ENCODE data around the gene EEF1AKMT1. TPM values are rescaled to one million over a fixed set of nuclear protein-coding genes. Genes with fewer than 3 reads are reported as not detected.
A peak's percentile ranks its signal among the peaks of the same experiment; 100 is the strongest.

EEF1AKMT1 gene
- total RNA-seq, 1 donor from 2014 or later = 9.4 TPM

DNA sequence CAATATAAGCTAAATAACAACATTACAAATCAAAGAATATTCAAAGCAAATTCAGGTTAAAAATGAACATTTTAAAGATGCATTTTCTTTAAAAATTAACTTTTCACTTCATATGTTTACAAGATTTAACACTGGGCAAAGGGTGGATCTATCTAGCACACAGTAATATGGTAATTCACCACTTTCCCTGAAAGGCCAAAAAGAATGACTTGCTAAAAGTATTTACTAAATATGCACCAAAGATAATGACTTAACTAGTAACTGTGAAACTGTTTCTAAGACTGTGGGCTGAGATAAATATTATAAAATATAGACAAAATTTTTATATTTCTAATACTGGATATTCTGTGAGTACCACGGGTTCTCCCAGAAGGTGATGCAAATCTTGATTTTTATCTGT is 4.5 kb upstream of the EEF1AKMT1 start:
- no peak for DNase-seq (ENCODE audit: low spot score)
- TF ChIP-seq, protein P1, sequence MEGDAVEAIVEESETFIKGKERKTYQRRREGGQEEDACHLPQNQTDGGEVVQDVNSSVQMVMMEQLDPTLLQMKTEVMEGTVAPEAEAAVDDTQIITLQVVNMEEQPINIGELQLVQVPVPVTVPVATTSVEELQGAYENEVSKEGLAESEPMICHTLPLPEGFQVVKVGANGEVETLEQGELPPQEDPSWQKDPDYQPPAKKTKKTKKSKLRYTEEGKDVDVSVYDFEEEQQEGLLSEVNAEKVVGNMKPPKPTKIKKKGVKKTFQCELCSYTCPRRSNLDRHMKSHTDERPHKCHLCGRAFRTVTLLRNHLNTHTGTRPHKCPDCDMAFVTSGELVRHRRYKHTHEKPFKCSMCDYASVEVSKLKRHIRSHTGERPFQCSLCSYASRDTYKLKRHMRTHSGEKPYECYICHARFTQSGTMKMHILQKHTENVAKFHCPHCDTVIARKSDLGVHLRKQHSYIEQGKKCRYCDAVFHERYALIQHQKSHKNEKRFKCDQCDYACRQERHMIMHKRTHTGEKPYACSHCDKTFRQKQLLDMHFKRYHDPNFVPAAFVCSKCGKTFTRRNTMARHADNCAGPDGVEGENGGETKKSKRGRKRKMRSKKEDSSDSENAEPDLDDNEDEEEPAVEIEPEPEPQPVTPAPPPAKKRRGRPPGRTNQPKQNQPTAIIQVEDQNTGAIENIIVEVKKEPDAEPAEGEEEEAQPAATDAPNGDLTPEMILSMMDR (IDR thresholded peaks at IDR 0.05) = no peak
- Mint-ChIP-seq H3K36me3 (ENCODE audit: low read depth) (peaks cover 4% of the 10 kb centered on the region), H3K27ac (ENCODE audit: unreplicated experiment) (no peak overlapping the region), H3K4me3 (ENCODE audit: unreplicated experiment) (no peak overlapping the region), H3K4me1 (ENCODE audit: low read depth) (peaks cover 7% of the 10 kb centered on the region), H3K9me3 (ENCODE audit: low read depth) (no peaks in the 10 kb centered on the region), H3K27me3 (ENCODE audit: low read depth) (no peaks in the 10 kb centered on the region)

DNA sequence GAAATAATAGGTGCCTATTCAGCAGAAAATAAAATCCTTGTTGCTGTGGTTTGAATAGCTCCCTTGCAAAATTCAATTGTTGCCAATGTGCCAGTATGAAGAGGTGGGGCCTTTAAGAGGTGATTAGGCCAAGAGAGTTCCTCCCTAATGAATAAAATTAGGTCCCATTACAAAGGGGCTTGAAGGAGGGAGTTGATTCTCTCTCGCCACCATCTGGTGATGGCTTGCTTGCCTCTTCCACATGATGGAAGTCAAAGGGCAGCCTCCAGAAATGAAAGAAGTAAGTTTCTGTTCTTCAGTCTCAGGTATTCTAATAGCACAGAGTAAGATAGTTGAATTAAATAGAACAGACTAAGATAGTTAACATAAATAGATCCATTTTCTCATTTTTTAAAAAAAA is 3.0 kb upstream of the EEF1AKMT1 start:
- Mint-ChIP-seq H3K27me3 (ENCODE audit: low read depth) (no peaks in the 10 kb centered on the region), H3K4me3 (ENCODE audit: unreplicated experiment) (no peak overlapping the region)
- TF ChIP-seq, protein P1 (IDR thresholded peaks at IDR 0.05) = no peak

DNA sequence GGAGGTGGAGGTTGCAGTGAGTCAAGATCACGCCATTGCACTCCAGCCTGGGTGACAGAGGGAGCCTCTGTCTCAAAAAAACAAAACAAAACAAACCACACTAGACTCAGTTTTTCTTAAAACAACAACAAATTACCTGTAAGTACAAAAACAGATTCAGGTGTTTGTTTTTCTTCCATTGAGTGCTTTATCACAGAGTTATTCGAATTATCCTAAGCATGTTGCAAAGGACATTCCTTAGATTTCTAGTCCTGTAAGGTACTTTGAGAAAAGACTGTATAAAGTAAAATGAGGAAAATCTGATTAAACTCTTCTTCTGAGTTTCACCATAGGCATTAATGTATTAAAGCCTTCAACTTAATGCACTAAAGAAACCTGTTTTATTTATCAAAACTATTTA is 2.2 kb upstream of the EEF1AKMT1 start:
- no peak for DNase-seq (ENCODE audit: low spot score)
- Mint-ChIP-seq H3K27me3 (ENCODE audit: low read depth) (no peaks in the 10 kb centered on the region), H3K27ac (ENCODE audit: unreplicated experiment) (no peak overlapping the region), H3K9me3 (ENCODE audit: low read depth) (no peaks in the 10 kb centered on the region), H3K4me3 (ENCODE audit: unreplicated experiment) (no peak overlapping the region), H3K36me3 (ENCODE audit: low read depth) (peaks cover 3% of the 10 kb centered on the region), H3K4me1 (ENCODE audit: low read depth) (peaks cover 18% of the 10 kb centered on the region)
- TF ChIP-seq, protein P1 (IDR thresholded peaks at IDR 0.05) = no peak

More for the DNA sequence above, 3.0 kb upstream of the EEF1AKMT1 start:
- Mint-ChIP-seq H3K4me1 (ENCODE audit: low read depth) (peaks cover 18% of the 10 kb centered on the region), H3K27ac (ENCODE audit: unreplicated experiment) (no peak overlapping the region), H3K9me3 (ENCODE audit: low read depth) (no peaks in the 10 kb centered on the region), H3K36me3 (ENCODE audit: low read depth) (peaks cover 1% of the 10 kb centered on the region)
- DNase-seq (ENCODE audit: low spot score) = no peak

DNA sequence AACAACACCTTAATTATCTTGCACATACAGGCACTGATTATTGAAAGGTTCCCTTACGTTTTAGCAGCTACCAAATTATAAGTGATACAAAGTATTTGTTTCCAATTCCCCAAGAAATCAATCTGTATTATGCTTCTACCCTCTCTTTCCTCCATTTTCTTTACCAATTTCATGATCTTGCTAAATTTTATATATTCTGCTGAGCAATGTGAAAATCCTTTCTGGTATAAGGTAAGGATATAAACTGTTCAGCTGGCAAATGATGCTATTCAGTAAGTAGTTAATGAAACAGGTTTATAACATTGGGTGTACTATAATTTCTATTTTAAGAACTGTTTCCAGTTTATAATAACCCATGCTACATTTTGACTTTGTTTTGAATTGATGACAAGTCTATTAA is 985 bp upstream of the EEF1AKMT1 start:
- TF ChIP-seq, protein P1 (IDR thresholded peaks at IDR 0.05) = no peak
- no peaks in the 10 kb centered on the region for H3K27me3 Mint-ChIP-seq (ENCODE audit: low read depth)
- peaks cover 11% of the 10 kb centered on the region for H3K36me3 Mint-ChIP-seq (ENCODE audit: low read depth)
- peak overlapping the region; percentile 95 for H3K27ac Mint-ChIP-seq (ENCODE audit: unreplicated experiment)
- peaks cover 18% of the 10 kb centered on the region for H3K4me1 Mint-ChIP-seq (ENCODE audit: low read depth)
- H3K9me3 Mint-ChIP-seq (ENCODE audit: low read depth) = peaks cover 7% of the 10 kb centered on the region
- H3K4me3 Mint-ChIP-seq (ENCODE audit: unreplicated experiment) = peak overlapping the region; percentile 87
- DNase-seq (ENCODE audit: low spot score) = no peak

DNA sequence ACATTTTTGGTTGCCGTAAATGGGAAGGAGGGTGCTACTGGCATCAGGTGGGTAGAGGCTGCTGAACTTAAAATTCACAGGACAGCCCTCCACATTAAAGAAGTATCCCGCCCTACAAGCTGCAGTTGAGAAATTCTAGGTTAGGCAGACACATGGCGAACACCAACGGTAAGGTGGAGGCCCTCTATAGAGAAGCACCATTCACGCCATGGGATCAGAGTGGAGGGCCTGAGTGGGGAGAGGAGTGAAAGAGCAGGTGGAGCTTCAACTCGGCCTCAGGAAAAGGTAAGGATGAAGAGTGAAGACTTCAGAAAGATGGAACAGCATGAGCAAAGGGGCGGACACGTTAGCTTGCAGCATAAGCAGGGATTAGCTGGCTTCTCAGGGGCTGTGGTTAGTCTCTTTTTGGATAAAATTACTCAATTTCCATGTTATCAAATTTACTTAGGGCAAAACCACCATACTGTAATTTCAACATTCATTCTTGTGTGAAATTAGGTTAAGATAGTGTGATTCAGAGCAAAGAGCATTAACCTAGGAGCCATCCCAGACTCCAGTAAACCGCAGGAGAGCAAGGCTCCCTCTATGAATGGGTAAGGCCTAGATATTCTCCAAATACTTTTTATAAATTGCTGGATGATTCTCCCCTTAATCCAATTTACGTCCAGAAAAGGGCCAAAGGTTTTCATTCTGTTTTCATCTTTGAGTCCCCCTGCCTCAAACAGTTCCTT is 1.2 kb downstream of the EEF1AKMT1 start:
- no peak for DNase-seq (ENCODE audit: low spot score)
- H3K36me3 Mint-ChIP-seq (ENCODE audit: low read depth) = peaks cover 22% of the 10 kb centered on the region
- peaks cover 28% of the 10 kb centered on the region for H3K9me3 Mint-ChIP-seq (ENCODE audit: low read depth)
- H3K4me1 Mint-ChIP-seq (ENCODE audit: low read depth) = peaks cover 18% of the 10 kb centered on the region
- TF ChIP-seq, protein P1 (IDR thresholded peaks at IDR 0.05) = no peak
- H3K27me3 Mint-ChIP-seq (ENCODE audit: low read depth) = no peaks in the 10 kb centered on the region
- H3K4me3 Mint-ChIP-seq (ENCODE audit: unreplicated experiment) = peak overlapping the region; percentile 87
- peak overlapping the region; percentile 95 for H3K27ac Mint-ChIP-seq (ENCODE audit: unreplicated experiment)
